ENCODE results near the gene PPP6R3. TPM values are rescaled to one million over a fixed set of nuclear protein-coding genes. Genes with fewer than 3 reads are reported as not detected.

Gene PPP6R3
- polyA plus RNA-seq, 1 of the 3 experiments (the other 2 are of a cell fraction) = 28.1 TPM

DNA sequence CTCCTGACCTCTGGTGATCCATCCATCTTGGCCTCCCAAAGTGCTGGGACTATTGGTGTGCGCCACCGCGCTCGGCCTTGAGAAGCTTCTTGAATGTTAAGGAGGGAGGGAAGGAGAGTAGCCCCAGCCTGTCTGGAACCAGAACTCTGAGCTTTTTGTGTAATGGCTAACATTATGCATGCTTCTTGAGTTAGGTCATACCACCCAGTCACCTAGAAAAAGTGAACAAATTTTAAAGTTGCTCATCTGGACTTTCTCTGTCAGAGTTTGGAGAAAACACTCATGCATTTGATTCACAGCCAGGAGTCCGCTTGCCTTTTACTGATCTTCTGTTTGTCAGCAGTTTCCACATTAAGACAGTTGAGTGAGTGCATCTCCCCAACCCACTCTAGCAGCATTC is 82.1 kb downstream of the PPP6R3 start:
- H3K9me3 ChIP-seq = no peaks in the 10 kb centered on the region
- peaks cover 17 to 22% of the 10 kb centered on the region in 2 experiments for H3K4me1 ChIP-seq (ENCODE audit: control insufficient read depth in 1 of 2, insufficient read depth in 2 of 2, low read depth in 1 of 2, low read length in 1 of 2)
- H3K9me2 ChIP-seq = no peaks in the 10 kb centered on the region
- ChIA-PET POLR2A (no interaction called here), CTCF (no interaction called here)
- no peak overlapping the region for H2AFZ ChIP-seq (ENCODE audit: low read depth)
- H3K36me3 ChIP-seq (replicated peaks in 1 of 2; ENCODE audit: control insufficient read depth in 1 of 2, insufficient read depth in 2 of 2, low read length in 1 of 2) = peaks cover 42 to 54% of the 10 kb centered on the region in 2 experiments
- no peak for DNase-seq
- H3K79me2 ChIP-seq (ENCODE audit: insufficient read depth) = peaks cover 77% of the 10 kb centered on the region
- no peaks in the 10 kb centered on the region for H3K27me3 ChIP-seq (ENCODE audit: insufficient read depth)
- H3K4me2 ChIP-seq = peak overlapping the region; percentile 39; the same call in 1 of the 2 replicates
- no peak overlapping the region for H3K4me3 ChIP-seq (ENCODE audit: low read depth in 2 of 2, low read length in 1 of 2)
- 78% methylated on average over 4 of the region's 5 CpGs for WGBS (ENCODE audit: low lambda C conversion rate)
- H3F3A ChIP-seq (replicated peaks; ENCODE audit: insufficient read depth) = peaks cover 22% of the 10 kb centered on the region
- peak overlapping the region; percentile 60 to 64 for H3K27ac ChIP-seq (ENCODE audit: low read depth in 2 of 2, low read length in 1 of 2)
- no peak overlapping the region for H3K9ac ChIP-seq
- H4K20me1 ChIP-seq (ENCODE audit: insufficient read depth) = peaks cover 37% of the 10 kb centered on the region
- TF ChIP-seq, protein P1, sequence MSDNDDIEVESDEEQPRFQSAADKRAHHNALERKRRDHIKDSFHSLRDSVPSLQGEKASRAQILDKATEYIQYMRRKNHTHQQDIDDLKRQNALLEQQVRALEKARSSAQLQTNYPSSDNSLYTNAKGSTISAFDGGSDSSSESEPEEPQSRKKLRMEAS (IDR thresholded peaks at IDR 0.05; ENCODE audit: low read depth) = no peak
- TF ChIP-seq SMC3 (IDR thresholded peaks at IDR 0.05; ENCODE audit: low read depth, low read length) (no peak), RAD21 (IDR thresholded peaks at IDR 0.05; ENCODE audit: low read length) (no peak), POLR2AphosphoS5 (IDR thresholded peaks at IDR 0.05; ENCODE audit: low read depth, low read length) (peak; percentile 40; the same call in 1 of the 2 replicates), RCOR1 (IDR thresholded peaks at IDR 0.05; ENCODE audit: low read length) (no peak), TAF1 (IDR thresholded peaks at IDR 0.05; ENCODE audit: borderline replicate concordance, low read depth, low read length) (no peak), FOXM1 (IDR thresholded peaks at IDR 0.05; ENCODE audit: low read depth) (no peak), CHD2 (IDR thresholded peaks at IDR 0.05; ENCODE audit: low read length, partially characterized antibody) (no peak), RXRA (IDR thresholded peaks at IDR 0.05; ENCODE audit: borderline replicate concordance, low read depth) (peak; percentile 34; the same call in 1 of the 2 replicates), GATA2 (CRISPR knock-in tag; IDR thresholded peaks at IDR 0.05) (no peak), NRF1 (IDR thresholded peaks at IDR 0.05; ENCODE audit: low read depth, low read length) (no peak), EZH2phosphoT487 (IDR thresholded peaks at IDR 0.05; ENCODE audit: borderline replicate concordance, low read depth) (no peak), TEAD4 (IDR thresholded peaks at IDR 0.05; ENCODE audit: borderline replicate concordance, insufficient read depth) (0 out of 2 replicates have a peak, but pooled peaks have one; percentile 53), NFIC (IDR thresholded peaks at IDR 0.05; ENCODE audit: borderline replicate concordance) (peak; percentile 74; the same call in 1 of the 2 replicates), EP300 (IDR thresholded peaks at IDR 0.05; ENCODE audit: borderline replicate concordance in 1 of 2, low read depth in 1 of 2, low read length in 1 of 2) (0 out of 4 replicates have a peak, but pooled peaks of 1 of the 2 experiments have one; percentile 23), RFX5 (IDR thresholded peaks at IDR 0.05; ENCODE audit: low read length) (no peak), FOXJ3 (CRISPR knock-in tag; IDR thresholded peaks at IDR 0.05) (no peak), YY1 (IDR thresholded peaks at IDR 0.05; ENCODE audit: low read depth) (no peak), SIN3A (IDR thresholded peaks at IDR 0.05; ENCODE audit: borderline replicate concordance, low read depth, low read length) (peak; percentile 52; the same call in 1 of the 2 replicates), JUND (IDR thresholded peaks at IDR 0.05) (peak; percentile 80), MXI1 (IDR thresholded peaks at IDR 0.05; ENCODE audit: low read depth, low read length) (no peak)
- TF ChIP-seq, protein P2, sequence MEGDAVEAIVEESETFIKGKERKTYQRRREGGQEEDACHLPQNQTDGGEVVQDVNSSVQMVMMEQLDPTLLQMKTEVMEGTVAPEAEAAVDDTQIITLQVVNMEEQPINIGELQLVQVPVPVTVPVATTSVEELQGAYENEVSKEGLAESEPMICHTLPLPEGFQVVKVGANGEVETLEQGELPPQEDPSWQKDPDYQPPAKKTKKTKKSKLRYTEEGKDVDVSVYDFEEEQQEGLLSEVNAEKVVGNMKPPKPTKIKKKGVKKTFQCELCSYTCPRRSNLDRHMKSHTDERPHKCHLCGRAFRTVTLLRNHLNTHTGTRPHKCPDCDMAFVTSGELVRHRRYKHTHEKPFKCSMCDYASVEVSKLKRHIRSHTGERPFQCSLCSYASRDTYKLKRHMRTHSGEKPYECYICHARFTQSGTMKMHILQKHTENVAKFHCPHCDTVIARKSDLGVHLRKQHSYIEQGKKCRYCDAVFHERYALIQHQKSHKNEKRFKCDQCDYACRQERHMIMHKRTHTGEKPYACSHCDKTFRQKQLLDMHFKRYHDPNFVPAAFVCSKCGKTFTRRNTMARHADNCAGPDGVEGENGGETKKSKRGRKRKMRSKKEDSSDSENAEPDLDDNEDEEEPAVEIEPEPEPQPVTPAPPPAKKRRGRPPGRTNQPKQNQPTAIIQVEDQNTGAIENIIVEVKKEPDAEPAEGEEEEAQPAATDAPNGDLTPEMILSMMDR (IDR thresholded peaks at IDR 0.05) = no peak
- TF ChIP-seq, protein P3, sequence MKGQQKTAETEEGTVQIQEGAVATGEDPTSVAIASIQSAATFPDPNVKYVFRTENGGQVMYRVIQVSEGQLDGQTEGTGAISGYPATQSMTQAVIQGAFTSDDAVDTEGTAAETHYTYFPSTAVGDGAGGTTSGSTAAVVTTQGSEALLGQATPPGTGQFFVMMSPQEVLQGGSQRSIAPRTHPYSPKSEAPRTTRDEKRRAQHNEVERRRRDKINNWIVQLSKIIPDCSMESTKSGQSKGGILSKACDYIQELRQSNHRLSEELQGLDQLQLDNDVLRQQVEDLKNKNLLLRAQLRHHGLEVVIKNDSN (IDR thresholded peaks at IDR 0.05; ENCODE audit: borderline replicate concordance, low read depth) = no peak
- TF ChIP-seq, protein P4, sequence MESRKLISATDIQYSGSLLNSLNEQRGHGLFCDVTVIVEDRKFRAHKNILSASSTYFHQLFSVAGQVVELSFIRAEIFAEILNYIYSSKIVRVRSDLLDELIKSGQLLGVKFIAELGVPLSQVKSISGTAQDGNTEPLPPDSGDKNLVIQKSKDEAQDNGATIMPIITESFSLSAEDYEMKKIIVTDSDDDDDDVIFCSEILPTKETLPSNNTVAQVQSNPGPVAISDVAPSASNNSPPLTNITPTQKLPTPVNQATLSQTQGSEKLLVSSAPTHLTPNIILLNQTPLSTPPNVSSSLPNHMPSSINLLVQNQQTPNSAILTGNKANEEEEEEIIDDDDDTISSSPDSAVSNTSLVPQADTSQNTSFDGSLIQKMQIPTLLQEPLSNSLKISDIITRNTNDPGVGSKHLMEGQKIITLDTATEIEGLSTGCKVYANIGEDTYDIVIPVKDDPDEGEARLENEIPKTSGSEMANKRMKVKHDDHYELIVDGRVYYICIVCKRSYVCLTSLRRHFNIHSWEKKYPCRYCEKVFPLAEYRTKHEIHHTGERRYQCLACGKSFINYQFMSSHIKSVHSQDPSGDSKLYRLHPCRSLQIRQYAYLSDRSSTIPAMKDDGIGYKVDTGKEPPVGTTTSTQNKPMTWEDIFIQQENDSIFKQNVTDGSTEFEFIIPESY (IDR thresholded peaks at IDR 0.05; ENCODE audit: borderline replicate concordance, low read depth) = no peak
- TF ChIP-seq, protein P5, sequence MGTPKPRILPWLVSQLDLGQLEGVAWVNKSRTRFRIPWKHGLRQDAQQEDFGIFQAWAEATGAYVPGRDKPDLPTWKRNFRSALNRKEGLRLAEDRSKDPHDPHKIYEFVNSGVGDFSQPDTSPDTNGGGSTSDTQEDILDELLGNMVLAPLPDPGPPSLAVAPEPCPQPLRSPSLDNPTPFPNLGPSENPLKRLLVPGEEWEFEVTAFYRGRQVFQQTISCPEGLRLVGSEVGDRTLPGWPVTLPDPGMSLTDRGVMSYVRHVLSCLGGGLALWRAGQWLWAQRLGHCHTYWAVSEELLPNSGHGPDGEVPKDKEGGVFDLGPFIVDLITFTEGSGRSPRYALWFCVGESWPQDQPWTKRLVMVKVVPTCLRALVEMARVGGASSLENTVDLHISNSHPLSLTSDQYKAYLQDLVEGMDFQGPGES (IDR thresholded peaks at IDR 0.05; ENCODE audit: low read depth, low read length) = no peak
- TF ChIP-seq, protein P6, sequence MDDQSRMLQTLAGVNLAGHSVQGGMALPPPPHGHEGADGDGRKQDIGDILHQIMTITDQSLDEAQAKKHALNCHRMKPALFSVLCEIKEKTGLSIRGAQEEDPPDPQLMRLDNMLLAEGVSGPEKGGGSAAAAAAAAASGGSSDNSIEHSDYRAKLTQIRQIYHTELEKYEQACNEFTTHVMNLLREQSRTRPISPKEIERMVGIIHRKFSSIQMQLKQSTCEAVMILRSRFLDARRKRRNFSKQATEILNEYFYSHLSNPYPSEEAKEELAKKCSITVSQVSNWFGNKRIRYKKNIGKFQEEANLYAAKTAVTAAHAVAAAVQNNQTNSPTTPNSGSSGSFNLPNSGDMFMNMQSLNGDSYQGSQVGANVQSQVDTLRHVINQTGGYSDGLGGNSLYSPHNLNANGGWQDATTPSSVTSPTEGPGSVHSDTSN (IDR thresholded peaks at IDR 0.05) = peak; percentile 85
- TF ChIP-seq, protein P7, sequence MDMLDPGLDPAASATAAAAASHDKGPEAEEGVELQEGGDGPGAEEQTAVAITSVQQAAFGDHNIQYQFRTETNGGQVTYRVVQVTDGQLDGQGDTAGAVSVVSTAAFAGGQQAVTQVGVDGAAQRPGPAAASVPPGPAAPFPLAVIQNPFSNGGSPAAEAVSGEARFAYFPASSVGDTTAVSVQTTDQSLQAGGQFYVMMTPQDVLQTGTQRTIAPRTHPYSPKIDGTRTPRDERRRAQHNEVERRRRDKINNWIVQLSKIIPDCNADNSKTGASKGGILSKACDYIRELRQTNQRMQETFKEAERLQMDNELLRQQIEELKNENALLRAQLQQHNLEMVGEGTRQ (IDR thresholded peaks at IDR 0.05; ENCODE audit: borderline replicate concordance, low read depth, low read length) = no peak

Data from SK-N-SH (cell line).